ENCODE results near the gene HGD.
"Not testable (repeated sequence)": the region's sequence is repeated elsewhere in the genome, so short reads cannot be mapped to it uniquely, and the experiment has no call there.

HGD gene

GRCh38 chr3:120682095-120682681 is at the start of gene HGD:
TSS of gene HGD (minus strand) at chr3:120682239. CDS start at chr3:120682111, 128 bp downstream.
- TF ChIP-seq CTCF (IDR thresholded peaks at IDR 0.05; ENCODE audit: low read depth, low read length, missing control alignments): no peak
- no peak within 1 kb of the TSS for H3K4me3 ChIP-seq (ENCODE audit: low read depth, low read length)
- no peak for DNase-seq (ENCODE audit: low read depth)

GRCh38 chr3:120730576-120731542 is 48.8 kb upstream of the HGD start:
- DNase-seq (ENCODE audit: low read depth): no peak
- no peak for TF ChIP-seq CTCF (IDR thresholded peaks at IDR 0.05; ENCODE audit: low read depth, low read length, missing control alignments)
- no peak overlapping the region for H3K4me3 ChIP-seq (ENCODE audit: low read depth, low read length)

- no peak for TF ChIP-seq CTCF (IDR thresholded peaks at IDR 0.05; ENCODE audit: low read depth, low read length, missing control alignments)
- H3K4me3 ChIP-seq (ENCODE audit: low read depth, low read length): no peak overlapping the region
- DNase-seq (ENCODE audit: low read depth): no peak
Measured at GRCh38 chr3:120726791-120727190, 44.8 kb upstream of the HGD start.

- H3K4me3 ChIP-seq (ENCODE audit: low read depth, low read length); DNase-seq (ENCODE audit: low read depth): not testable (repeated sequence)
Measured at GRCh38 chr3:120719167-120719834, 37.3 kb upstream of the HGD start.

GRCh38 chr3:120713262-120713661 is 31.2 kb upstream of the HGD start:
- DNase-seq (ENCODE audit: low read depth): no peak
- H3K4me3 ChIP-seq (ENCODE audit: low read depth, low read length): no peak overlapping the region
- no peak for TF ChIP-seq CTCF (IDR thresholded peaks at IDR 0.05; ENCODE audit: low read depth, low read length, missing control alignments)

GRCh38 chr3:120710369-120710768 is 28.3 kb upstream of the HGD start:
- no peak for DNase-seq (ENCODE audit: low read depth)
- H3K4me3 ChIP-seq (ENCODE audit: low read depth, low read length): no peak overlapping the region
- no peak for TF ChIP-seq CTCF (IDR thresholded peaks at IDR 0.05; ENCODE audit: low read depth, low read length, missing control alignments)

- no peak for TF ChIP-seq CTCF (IDR thresholded peaks at IDR 0.05; ENCODE audit: low read depth, low read length, missing control alignments)
- no peak overlapping the region for H3K4me3 ChIP-seq (ENCODE audit: low read depth, low read length)
- DNase-seq (ENCODE audit: low read depth): no peak
Measured at GRCh38 chr3:120708408-120708807, 26.4 kb upstream of the HGD start.
